Measurements from ENCODE around the gene MAEA. TPM values are rescaled to one million over a fixed set of nuclear protein-coding genes. Genes with fewer than 3 reads are reported as not detected.

MAEA gene
- total and polyA plus RNA-seq, 8 donors, result 28.6 to 74.7 (median 32.7) TPM

- intact Hi-C loops (cut with DNase I), result no loop called here
- Histone ChIP-seq H3K27me3 (no peaks in the 10 kb centered on the region), H3K4me3 (no peak overlapping the region), H3K9me3 (no peaks in the 10 kb centered on the region), H3K36me3 (peaks cover 0 to 7% (median 0%) of the 10 kb centered on the region in 3 donors), H3K27ac (peak overlapping the region in 1 of 4 donors; percentile 17), H3K4me1 (peaks cover 17 to 35% (median 28%) of the 10 kb centered on the region in 3 donors)
- no peak for ATAC-seq
- peak in 1 of 6 donors; percentile 53 for DNase-seq
- no peak for FAIRE-seq
- 72 to 81% methylated on average over 14 of the region's 14 CpGs for WGBS, 2 donors
- no peak for TF ChIP-seq CTCF (IDR thresholded peaks at IDR 0.05)
Observed at GRCh38 chr4:1294424-1294823, 4.7 kb downstream of the MAEA start.

DNA sequence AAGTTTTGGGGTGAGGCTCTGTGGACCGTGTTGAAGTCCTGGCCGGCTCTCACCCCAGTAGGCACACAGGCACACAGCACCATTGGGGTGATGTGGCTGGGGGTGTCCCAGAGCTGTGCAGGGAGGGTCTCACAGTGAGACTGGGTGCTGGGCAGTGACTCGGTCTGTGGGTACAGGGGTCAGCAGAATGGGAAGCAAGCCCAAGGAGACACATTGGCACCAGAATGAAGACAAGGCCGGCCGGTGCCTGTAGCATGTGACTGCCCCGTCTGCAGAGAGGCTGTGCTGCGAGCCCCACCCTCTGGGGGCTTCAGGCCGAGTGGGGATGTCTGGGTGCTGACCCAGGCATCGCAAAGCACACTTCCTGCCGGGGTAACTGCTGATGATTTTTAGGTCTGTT is 5.2 kb downstream of the MAEA start:
- intact Hi-C loops (cut with DNase I), result no loop called here
- FAIRE-seq, result no peak
- H3K27ac ChIP-seq, result no peak overlapping the region
- H3K9me3 ChIP-seq, result no peaks in the 10 kb centered on the region
- DNase-seq, result peak in 1 of 6 donors; percentile 52
- TF ChIP-seq CTCF (IDR thresholded peaks at IDR 0.05), result no peak
- WGBS, 2 donors, result 44 to 52% methylated on average over 10 of the region's 10 CpGs
- no peaks in the 10 kb centered on the region for H3K27me3 ChIP-seq
- peaks cover 0 to 7% (median 0%) of the 10 kb centered on the region in 3 donors for H3K36me3 ChIP-seq
- ATAC-seq, result no peak
- no peak overlapping the region for H3K4me3 ChIP-seq
- peaks cover 17 to 35% (median 28%) of the 10 kb centered on the region in 3 donors for H3K4me1 ChIP-seq

GRCh38 chr4:1295405-1296055 is 5.8 kb downstream of the MAEA start:
- H3K4me1 ChIP-seq, result peaks cover 17 to 38% (median 28%) of the 10 kb centered on the region in 3 donors
- no peaks in the 10 kb centered on the region for H3K9me3 ChIP-seq
- intact Hi-C loops (cut with DNase I), result no loop called here
- peaks cover 0 to 7% (median 0%) of the 10 kb centered on the region in 3 donors for H3K36me3 ChIP-seq
- no peak for TF ChIP-seq CTCF (IDR thresholded peaks at IDR 0.05)
- 81 to 86% methylated on average over 24 of the region's 24 CpGs for WGBS, 2 donors
- no peak overlapping the region for H3K4me3 ChIP-seq
- no peak for ATAC-seq
- no peak overlapping the region for H3K27ac ChIP-seq
- DNase-seq, result peak in 1 of 6 donors; percentile 63
- no peak for FAIRE-seq
- H3K27me3 ChIP-seq, result no peaks in the 10 kb centered on the region

- 85 to 89% methylated on average over 18 of the region's 18 CpGs for WGBS, 2 donors
- ATAC-seq (no peak), DNase-seq (no peak), FAIRE-seq (no peak)
- H3K4me3 ChIP-seq, result no peak overlapping the region
- H3K9me3 ChIP-seq, result no peaks in the 10 kb centered on the region
- no peak for TF ChIP-seq CTCF (IDR thresholded peaks at IDR 0.05)
- no peaks in the 10 kb centered on the region for H3K27me3 ChIP-seq
- peaks cover 9 to 32% (median 25%) of the 10 kb centered on the region in 3 donors for H3K4me1 ChIP-seq
- H3K36me3 ChIP-seq, result peaks cover 0 to 7% (median 0%) of the 10 kb centered on the region in 3 donors
- intact Hi-C loops (cut with DNase I), result no loop called here
- no peak overlapping the region for H3K27ac ChIP-seq
Observed at GRCh38 chr4:1296324-1297022, 6.8 kb downstream of the MAEA start.

- Histone ChIP-seq H3K9me3 (no peaks in the 10 kb centered on the region), H3K4me3 (no peak overlapping the region), H3K27ac (no peak overlapping the region), H3K36me3 (peaks cover 0 to 7% (median 0%) of the 10 kb centered on the region in 3 donors), H3K27me3 (no peaks in the 10 kb centered on the region), H3K4me1 (peaks cover 9 to 26% (median 20%) of the 10 kb centered on the region in 3 donors)
- no peak for FAIRE-seq
- intact Hi-C loops (cut with DNase I), result no loop called here
- no peak for ATAC-seq
- TF ChIP-seq CTCF (IDR thresholded peaks at IDR 0.05), result no peak
- no peak for DNase-seq
- 86 to 88% methylated on average over 22 of the region's 22 CpGs for WGBS, 2 donors
Observed at GRCh38 chr4:1297023-1297395, 7.3 kb downstream of the MAEA start.

All from pancreas (tissue), 10 donors.